Measurements from ENCODE around the gene CPM.

DNA sequence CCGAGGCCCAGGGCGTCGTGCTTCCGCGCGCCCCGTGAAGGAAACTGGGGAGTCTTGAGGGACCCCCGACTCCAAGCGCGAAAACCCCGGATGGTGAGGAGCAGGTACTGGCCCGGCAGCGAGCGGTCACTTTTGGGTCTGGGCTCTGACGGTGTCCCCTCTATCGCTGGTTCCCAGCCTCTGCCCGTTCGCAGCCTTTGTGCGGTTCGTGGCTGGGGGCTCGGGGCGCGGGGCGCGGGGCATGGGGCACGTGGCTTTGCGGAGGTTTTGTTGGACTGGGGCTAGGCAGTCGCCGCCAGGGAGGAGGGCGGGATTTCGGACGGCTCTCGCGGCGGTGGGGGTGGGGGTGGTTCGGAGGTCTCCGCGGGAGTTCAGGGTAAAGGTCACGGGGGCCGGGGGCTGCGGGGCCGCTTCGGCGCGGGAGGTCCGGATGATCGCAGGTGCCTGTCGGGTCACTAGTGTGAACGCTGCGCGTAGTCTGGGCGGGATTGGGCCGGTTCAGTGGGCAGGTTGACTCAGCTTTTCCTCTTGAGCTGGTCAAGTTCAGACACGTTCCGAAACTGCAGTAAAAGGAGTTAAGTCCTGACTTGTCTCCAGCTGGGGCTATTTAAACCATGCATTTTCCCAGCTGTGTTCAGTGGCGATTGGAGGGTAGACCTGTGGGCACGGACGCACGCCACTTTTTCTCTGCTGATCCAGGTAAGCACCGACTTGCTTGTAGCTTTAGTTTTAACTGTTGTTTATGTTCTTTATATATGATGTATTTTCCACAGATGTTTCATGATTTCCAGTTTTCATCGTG lies 124.4 kb downstream of the CPM start:
- peak; percentile 34; the same call in 1 of the 2 replicates for TF ChIP-seq CTCF (conservative IDR thresholded peaks at IDR 0.05)
- TF ChIP-seq ZFX (IDR thresholded peaks at IDR 0.05) = peak; percentile 75; the same call in 1 of the 2 replicates
